Parathyroid adenoma (tissue), 2 donors: Measurements from ENCODE around the gene CCL22.
A peak's percentile ranks its signal among the peaks of the same experiment; 100 is the strongest.

Experiments
- H2AFZ ChIP-seq: fragments of 300-600 bp; sonication (generic); one replicate; pipeline ENCODE4 v1.7.0; 2017; ENCODE audit warnings: antibody characterized with exemption, mild to moderate bottlenecking
- H3K27ac ChIP-seq: fragments of 300-600 bp; sonication (generic); one replicate; pipeline ENCODE4 v1.7.0; 2017
- H3K27me3 ChIP-seq: fragments of 300-600 bp; sonication (generic); one replicate; pipeline ENCODE4 v1.7.0; 2017; ENCODE audit warnings: low read length; ENCODE audit not compliant: control insufficient read depth, insufficient read depth
- H3K36me3 ChIP-seq: fragments of 300-600 bp; sonication (generic); one replicate; pipeline ENCODE4 v1.7.0; 2017; ENCODE audit warnings: low read length; ENCODE audit not compliant: control insufficient read depth, insufficient read depth
- H3K4me1 ChIP-seq: fragments of 300-600 bp; sonication (generic); one replicate; pipeline ENCODE4 v1.7.0; 2017; ENCODE audit warnings: control low read depth
- H3K4me2 ChIP-seq: fragments of 300-600 bp; sonication (generic); one replicate; pipeline ENCODE4 v1.7.0; 2017; ENCODE audit warnings: low read length
- H3K4me3 ChIP-seq: fragments of 300-600 bp; sonication (generic); one replicate; pipeline ENCODE4 v1.7.0; 2017; ENCODE audit warnings: low read depth, low read length
- H3K79me2 ChIP-seq: fragments of 300-600 bp; sonication (generic); one replicate; pipeline ENCODE4 v1.7.0; 2017; ENCODE audit warnings: control low read depth
- H3K9ac ChIP-seq: fragments of 300-600 bp; sonication (generic); one replicate; pipeline ENCODE4 v1.7.0; 2017; ENCODE audit warnings: mild to moderate bottlenecking
- H3K9me3 ChIP-seq: fragments of 300-600 bp; sonication (generic); one replicate; pipeline ENCODE4 v1.7.0; 2017; ENCODE audit warnings: low read length; ENCODE audit not compliant: control insufficient read depth
- TF ChIP-seq, protein P1 (sequence below): fragments of 300-600 bp; sonication (generic); IDR thresholded peaks from one replicate; pipeline ENCODE4 v1.7.0; 2017; ENCODE audit warnings: antibody characterized with exemption, mild to moderate bottlenecking
- donor health status: primary hyperparathyroidism.

CCL22 gene

DNA sequence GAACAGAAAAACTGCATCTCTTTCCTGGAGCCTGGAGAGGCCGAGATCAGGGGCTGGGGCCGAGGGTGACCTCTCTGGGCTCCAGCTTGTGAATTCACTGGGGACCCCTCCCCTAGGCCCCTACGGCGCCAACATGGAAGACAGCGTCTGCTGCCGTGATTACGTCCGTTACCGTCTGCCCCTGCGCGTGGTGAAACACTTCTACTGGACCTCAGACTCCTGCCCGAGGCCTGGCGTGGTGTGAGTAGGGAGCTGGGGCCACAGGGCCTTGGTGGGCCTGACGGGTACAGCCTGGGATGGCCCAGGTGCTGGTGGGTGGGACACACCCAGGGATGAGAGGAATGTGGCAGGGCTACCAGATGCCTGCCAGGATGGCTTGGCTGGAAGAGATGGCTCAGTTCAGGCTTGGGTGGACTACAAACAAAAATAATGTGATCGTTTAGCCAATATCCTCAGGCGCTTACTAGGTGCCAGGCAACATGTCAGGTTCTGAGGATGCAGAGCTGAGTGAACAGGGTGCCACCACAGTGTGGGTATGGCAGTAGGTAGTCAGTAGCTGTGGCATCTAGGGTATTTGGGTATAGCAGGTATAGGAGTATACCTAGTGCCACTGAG, 1.8 kb downstream of the CCL22 start:
- H3K9me3 ChIP-seq: no peaks in the 10 kb centered on the region
- TF ChIP-seq, protein P1, sequence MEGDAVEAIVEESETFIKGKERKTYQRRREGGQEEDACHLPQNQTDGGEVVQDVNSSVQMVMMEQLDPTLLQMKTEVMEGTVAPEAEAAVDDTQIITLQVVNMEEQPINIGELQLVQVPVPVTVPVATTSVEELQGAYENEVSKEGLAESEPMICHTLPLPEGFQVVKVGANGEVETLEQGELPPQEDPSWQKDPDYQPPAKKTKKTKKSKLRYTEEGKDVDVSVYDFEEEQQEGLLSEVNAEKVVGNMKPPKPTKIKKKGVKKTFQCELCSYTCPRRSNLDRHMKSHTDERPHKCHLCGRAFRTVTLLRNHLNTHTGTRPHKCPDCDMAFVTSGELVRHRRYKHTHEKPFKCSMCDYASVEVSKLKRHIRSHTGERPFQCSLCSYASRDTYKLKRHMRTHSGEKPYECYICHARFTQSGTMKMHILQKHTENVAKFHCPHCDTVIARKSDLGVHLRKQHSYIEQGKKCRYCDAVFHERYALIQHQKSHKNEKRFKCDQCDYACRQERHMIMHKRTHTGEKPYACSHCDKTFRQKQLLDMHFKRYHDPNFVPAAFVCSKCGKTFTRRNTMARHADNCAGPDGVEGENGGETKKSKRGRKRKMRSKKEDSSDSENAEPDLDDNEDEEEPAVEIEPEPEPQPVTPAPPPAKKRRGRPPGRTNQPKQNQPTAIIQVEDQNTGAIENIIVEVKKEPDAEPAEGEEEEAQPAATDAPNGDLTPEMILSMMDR: no peak

DNA sequence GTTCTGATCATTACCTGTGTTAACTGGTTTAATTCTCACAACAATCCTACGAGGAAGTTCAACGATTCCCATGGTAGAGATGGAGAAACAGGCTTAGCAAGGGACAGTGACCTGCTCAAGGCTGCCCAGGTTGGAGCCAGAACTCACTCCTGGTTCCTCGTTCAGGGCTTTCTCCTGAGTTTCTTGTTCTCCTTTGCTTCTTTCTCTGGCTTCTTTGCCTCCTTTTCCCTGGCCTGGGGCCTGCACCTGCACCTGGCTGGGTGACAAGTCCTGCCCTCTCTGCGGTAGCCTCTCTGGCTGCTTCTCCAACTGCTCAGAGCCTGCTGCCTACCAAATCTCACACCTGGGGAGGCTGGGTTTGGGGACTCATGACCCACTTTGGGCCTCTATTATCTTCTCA, 2.8 kb downstream of the CCL22 start:
- no peaks in the 10 kb centered on the region for H3K27me3 ChIP-seq
- H3K27ac ChIP-seq: no peak overlapping the region
- TF ChIP-seq, protein P1: no peak

More for the DNA sequence above, 1.8 kb downstream of the CCL22 start:
- Histone ChIP-seq H3K36me3 (no peaks in the 10 kb centered on the region), H3K4me1 (peaks cover 9% of the 10 kb centered on the region), H3K9ac (no peak overlapping the region), H3K27ac (no peak overlapping the region), H3K79me2 (no peaks in the 10 kb centered on the region), H3K4me3 (no peak overlapping the region), H3K27me3 (no peaks in the 10 kb centered on the region), H3K4me2 (no peak overlapping the region), H2AFZ (peak overlapping the region; percentile 11)

DNA sequence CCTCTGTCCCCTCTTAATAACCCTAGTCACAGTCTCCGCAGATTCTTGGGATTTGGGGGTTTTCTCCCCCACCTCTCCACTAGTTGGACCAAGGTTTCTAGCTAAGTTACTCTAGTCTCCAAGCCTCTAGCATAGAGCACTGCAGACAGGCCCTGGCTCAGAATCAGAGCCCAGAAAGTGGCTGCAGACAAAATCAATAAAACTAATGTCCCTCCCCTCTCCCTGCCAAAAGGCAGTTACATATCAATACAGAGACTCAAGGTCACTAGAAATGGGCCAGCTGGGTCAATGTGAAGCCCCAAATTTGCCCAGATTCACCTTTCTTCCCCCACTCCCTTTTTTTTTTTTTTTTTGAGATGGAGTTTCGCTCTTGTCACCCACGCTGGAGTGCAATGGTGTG, 5.6 kb downstream of the CCL22 start:
- no peaks in the 10 kb centered on the region for H3K36me3 ChIP-seq
- no peak overlapping the region for H3K9ac ChIP-seq
- no peaks in the 10 kb centered on the region for H3K27me3 ChIP-seq
- no peak overlapping the region for H3K27ac ChIP-seq
- H3K4me3 ChIP-seq: no peak overlapping the region
- no peak overlapping the region for H3K4me2 ChIP-seq
- no peaks in the 10 kb centered on the region for H3K79me2 ChIP-seq
- H3K9me3 ChIP-seq: no peaks in the 10 kb centered on the region
- peaks cover 9% of the 10 kb centered on the region for H3K4me1 ChIP-seq
- TF ChIP-seq, protein P1: no peak
- no peak overlapping the region for H2AFZ ChIP-seq

More for the DNA sequence above, 2.8 kb downstream of the CCL22 start:
- H3K9ac ChIP-seq: no peak overlapping the region
- H3K9me3 ChIP-seq: no peaks in the 10 kb centered on the region
- H3K4me2 ChIP-seq: no peak overlapping the region
- H3K4me1 ChIP-seq: peaks cover 9% of the 10 kb centered on the region
- H3K79me2 ChIP-seq: no peaks in the 10 kb centered on the region
- peak overlapping the region; percentile 89 for H2AFZ ChIP-seq
- no peak overlapping the region for H3K4me3 ChIP-seq
- H3K36me3 ChIP-seq: no peaks in the 10 kb centered on the region

DNA sequence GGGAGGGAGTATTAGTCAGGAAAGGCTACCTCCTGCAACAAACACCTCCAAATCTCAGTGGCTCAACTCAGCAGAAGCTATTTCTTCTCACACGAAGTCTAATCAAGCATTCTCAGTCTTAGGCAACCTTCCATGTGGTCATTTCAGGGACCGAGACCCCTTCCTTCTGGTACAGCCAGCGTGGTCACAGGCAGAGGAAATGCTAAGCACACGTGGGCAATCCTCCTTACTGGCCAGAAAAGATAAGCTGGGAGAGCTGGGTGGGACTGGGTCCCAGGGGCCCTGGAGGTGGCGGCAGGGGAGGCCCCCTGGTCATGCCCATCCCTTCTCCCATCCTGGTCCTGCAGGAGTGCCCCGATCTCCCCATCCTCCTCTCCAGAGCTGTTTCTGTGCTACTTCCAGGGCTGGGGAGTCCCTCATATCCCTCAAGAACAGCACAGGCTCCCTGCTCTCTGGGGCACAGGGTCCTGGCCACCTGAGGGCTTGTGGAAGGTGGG, 8.0 kb downstream of the CCL22 start:
- Histone ChIP-seq H3K27ac (peak overlapping the region; percentile 19), H3K4me2 (no peak overlapping the region), H3K9me3 (no peaks in the 10 kb centered on the region), H3K27me3 (no peaks in the 10 kb centered on the region), H2AFZ (no peak overlapping the region), H3K4me1 (peaks cover 4% of the 10 kb centered on the region), H3K4me3 (no peak overlapping the region), H3K9ac (no peak overlapping the region), H3K36me3 (no peaks in the 10 kb centered on the region), H3K79me2 (no peaks in the 10 kb centered on the region)
- TF ChIP-seq, protein P1: no peak
